Measurements from ENCODE around the gene PLVAP. TPM values are rescaled to one million over a fixed set of nuclear protein-coding genes. Genes with fewer than 3 reads are reported as not detected.

The PLVAP gene
- total and polyA plus RNA-seq, 2 experiments from 2014 or later = not detected

DNA sequence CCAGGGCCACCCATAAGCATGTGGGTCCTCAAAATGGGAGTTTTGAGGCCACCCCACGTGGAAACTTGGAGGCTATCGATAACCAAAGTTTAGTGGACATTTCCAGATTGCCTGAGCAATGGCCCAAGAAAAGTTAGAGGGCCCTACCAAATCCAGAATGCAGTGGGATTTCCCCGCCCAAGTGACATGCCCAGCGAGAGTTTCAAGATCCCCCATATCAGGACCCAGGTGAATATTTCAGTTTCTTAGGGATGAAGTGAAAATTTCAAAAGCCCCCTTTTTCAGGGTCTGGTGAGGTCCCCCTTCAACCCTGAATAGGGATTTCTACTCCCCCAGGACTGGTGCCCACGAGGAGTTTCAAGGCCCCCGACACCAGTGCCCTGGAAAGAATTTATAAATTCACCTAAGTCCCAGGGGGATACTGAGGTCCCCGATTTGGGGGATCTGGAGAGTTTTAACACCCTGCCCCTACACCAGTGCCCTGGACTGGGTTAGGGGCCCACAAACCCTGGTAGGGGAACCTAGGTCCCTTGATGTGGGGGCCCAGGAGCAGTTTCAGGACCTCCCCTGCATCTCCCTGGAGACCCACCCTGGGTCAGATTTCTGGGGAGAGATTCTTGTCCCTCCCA lies 27.6 kb upstream of the PLVAP start:
- Mint-ChIP-seq H3K36me3 (ENCODE audit: low read depth) (peaks cover 9% of the 10 kb centered on the region; the same call in 2 of the 3 replicates), H3K27me3 (ENCODE audit: insufficient read depth, low read depth, poor library complexity) (peaks cover 9% of the 10 kb centered on the region), H3K4me1 (peaks cover 28% of the 10 kb centered on the region), H3K4me3 (peak overlapping the region; percentile 83), H3K9me3 (no peaks in the 10 kb centered on the region), H3K27ac (peak overlapping the region; percentile 95)
- H3K79me2 ChIP-seq (replicated peaks; ENCODE audit: insufficient read depth) = no peaks in the 10 kb centered on the region
- DNase-seq (ENCODE audit: low spot score) (no peak), ATAC-seq (no peak)
- no peaks in the 10 kb centered on the region for H3K27me3 ChIP-seq (ENCODE audit: insufficient read depth)
- peak overlapping the region; percentile 90 for H3K27ac ChIP-seq (ENCODE audit: low read depth)
- H3K4me2 ChIP-seq = peak overlapping the region; percentile 85
- peak overlapping the region; percentile 62 for H3K4me3 ChIP-seq
- H3F3A ChIP-seq (replicated peaks; ENCODE audit: low read depth) = 0 out of 2 replicates have a peak, but pooled peaks cover 7% of the 10 kb centered on the region
- TF ChIP-seq ZNF114 (CRISPR knock-in tag; IDR thresholded peaks at IDR 0.05) (no peak), POLR2AphosphoS5 (IDR thresholded peaks at IDR 0.05; ENCODE audit: low read depth) (no peak), EZH2 (IDR thresholded peaks at IDR 0.05; ENCODE audit: low read depth, unreplicated experiment) (no peak), STAT1 (IDR thresholded peaks at IDR 0.05; ENCODE audit: unreplicated experiment) (no peak), ZNF331 (CRISPR knock-in tag; IDR thresholded peaks at IDR 0.05; ENCODE audit: low read depth) (no peak), JUNB (IDR thresholded peaks at IDR 0.05; ENCODE audit: unreplicated experiment) (no peak), CREB1 (CRISPR knock-in tag; IDR thresholded peaks at IDR 0.05; ENCODE audit: low read depth) (no peak)
- TF ChIP-seq, protein P1, sequence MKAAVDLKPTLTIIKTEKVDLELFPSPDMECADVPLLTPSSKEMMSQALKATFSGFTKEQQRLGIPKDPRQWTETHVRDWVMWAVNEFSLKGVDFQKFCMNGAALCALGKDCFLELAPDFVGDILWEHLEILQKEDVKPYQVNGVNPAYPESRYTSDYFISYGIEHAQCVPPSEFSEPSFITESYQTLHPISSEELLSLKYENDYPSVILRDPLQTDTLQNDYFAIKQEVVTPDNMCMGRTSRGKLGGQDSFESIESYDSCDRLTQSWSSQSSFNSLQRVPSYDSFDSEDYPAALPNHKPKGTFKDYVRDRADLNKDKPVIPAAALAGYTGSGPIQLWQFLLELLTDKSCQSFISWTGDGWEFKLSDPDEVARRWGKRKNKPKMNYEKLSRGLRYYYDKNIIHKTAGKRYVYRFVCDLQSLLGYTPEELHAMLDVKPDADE (IDR thresholded peaks at IDR 0.05) = no peak
- TF ChIP-seq, protein P2, sequence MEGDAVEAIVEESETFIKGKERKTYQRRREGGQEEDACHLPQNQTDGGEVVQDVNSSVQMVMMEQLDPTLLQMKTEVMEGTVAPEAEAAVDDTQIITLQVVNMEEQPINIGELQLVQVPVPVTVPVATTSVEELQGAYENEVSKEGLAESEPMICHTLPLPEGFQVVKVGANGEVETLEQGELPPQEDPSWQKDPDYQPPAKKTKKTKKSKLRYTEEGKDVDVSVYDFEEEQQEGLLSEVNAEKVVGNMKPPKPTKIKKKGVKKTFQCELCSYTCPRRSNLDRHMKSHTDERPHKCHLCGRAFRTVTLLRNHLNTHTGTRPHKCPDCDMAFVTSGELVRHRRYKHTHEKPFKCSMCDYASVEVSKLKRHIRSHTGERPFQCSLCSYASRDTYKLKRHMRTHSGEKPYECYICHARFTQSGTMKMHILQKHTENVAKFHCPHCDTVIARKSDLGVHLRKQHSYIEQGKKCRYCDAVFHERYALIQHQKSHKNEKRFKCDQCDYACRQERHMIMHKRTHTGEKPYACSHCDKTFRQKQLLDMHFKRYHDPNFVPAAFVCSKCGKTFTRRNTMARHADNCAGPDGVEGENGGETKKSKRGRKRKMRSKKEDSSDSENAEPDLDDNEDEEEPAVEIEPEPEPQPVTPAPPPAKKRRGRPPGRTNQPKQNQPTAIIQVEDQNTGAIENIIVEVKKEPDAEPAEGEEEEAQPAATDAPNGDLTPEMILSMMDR (conservative IDR thresholded peaks at IDR 0.05; ENCODE audit: low read depth in 2 of 2) = no peak
- TF ChIP-seq, protein P3, sequence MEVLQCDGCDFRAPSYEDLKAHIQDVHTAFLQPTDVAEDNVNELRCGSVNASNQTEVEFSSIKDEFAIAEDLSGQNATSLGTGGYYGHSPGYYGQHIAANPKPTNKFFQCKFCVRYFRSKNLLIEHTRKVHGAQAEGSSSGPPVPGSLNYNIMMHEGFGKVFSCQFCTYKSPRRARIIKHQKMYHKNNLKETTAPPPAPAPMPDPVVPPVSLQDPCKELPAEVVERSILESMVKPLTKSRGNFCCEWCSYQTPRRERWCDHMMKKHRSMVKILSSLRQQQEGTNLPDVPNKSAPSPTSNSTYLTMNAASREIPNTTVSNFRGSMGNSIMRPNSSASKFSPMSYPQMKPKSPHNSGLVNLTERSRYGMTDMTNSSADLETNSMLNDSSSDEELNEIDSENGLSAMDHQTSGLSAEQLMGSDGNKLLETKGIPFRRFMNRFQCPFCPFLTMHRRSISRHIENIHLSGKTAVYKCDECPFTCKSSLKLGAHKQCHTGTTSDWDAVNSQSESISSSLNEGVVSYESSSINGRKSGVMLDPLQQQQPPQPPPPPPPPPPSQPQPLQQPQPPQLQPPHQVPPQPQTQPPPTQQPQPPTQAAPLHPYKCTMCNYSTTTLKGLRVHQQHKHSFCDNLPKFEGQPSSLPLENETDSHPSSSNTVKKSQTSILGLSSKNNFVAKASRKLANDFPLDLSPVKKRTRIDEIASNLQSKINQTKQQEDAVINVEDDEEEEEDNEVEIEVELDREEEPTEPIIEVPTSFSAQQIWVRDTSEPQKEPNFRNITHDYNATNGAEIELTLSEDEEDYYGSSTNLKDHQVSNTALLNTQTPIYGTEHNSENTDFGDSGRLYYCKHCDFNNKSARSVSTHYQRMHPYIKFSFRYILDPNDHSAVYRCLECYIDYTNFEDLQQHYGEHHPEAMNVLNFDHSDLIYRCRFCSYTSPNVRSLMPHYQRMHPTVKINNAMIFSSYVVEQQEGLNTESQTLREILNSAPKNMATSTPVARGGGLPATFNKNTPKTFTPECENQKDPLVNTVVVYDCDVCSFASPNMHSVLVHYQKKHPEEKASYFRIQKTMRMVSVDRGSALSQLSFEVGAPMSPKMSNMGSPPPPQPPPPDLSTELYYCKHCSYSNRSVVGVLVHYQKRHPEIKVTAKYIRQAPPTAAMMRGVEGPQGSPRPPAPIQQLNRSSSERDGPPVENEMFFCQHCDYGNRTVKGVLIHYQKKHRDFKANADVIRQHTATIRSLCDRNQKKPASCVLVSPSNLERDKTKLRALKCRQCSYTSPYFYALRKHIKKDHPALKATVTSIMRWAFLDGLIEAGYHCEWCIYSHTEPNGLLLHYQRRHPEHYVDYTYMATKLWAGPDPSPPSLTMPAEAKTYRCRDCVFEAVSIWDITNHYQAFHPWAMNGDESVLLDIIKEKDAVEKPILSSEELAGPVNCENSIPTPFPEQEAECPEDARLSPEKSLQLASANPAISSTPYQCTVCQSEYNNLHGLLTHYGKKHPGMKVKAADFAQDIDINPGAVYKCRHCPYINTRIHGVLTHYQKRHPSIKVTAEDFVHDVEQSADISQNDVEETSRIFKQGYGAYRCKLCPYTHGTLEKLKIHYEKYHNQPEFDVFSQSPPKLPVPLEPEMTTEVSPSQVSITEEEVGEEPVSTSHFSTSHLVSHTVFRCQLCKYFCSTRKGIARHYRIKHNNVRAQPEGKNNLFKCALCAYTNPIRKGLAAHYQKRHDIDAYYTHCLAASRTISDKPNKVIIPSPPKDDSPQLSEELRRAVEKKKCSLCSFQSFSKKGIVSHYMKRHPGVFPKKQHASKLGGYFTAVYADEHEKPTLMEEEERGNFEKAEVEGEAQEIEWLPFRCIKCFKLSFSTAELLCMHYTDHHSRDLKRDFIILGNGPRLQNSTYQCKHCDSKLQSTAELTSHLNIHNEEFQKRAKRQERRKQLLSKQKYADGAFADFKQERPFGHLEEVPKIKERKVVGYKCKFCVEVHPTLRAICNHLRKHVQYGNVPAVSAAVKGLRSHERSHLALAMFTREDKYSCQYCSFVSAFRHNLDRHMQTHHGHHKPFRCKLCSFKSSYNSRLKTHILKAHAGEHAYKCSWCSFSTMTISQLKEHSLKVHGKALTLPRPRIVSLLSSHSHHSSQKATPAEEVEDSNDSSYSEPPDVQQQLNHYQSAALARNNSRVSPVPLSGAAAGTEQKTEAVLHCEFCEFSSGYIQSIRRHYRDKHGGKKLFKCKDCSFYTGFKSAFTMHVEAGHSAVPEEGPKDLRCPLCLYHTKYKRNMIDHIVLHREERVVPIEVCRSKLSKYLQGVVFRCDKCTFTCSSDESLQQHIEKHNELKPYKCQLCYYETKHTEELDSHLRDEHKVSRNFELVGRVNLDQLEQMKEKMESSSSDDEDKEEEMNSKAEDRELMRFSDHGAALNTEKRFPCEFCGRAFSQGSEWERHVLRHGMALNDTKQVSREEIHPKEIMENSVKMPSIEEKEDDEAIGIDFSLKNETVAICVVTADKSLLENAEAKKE (CRISPR knock-in tag; IDR thresholded peaks at IDR 0.05) = no peak
- H4K20me1 ChIP-seq (replicated peaks; ENCODE audit: insufficient read depth) = no peaks in the 10 kb centered on the region
- H3K9me2 ChIP-seq (ENCODE audit: insufficient read depth) = no peaks in the 10 kb centered on the region
- 0 out of 2 replicates have a peak overlapping the region, but pooled peaks have one; percentile 47 for H2AFZ ChIP-seq
- peaks cover 17% of the 10 kb centered on the region for H3K4me1 ChIP-seq (ENCODE audit: insufficient read depth)
- H3K36me3 ChIP-seq (ENCODE audit: insufficient read depth) = no peaks in the 10 kb centered on the region
